Adrenal gland (tissue), 5 donors: ENCODE measurements around the gene FRMD8.

Experiments used
- CTCF ChIP-seq, 6 experiments: fragments of 450-650 bp in 4 of 6; fragments of 200-600 bp in 2 of 6; sonication (generic) in 1 of 6; IDR thresholded peaks; 1 replicate in 5 of 6; 2 replicates in 1 of 6; pipeline versions ENCODE4 v1.5.1 to v1.8.0; 2016 to 2021; ENCODE audit warnings: antibody characterized with exemption in 6 of 6, mild to moderate bottlenecking in 2 of 6, moderate library complexity in 1 of 6
- POLR2A ChIP-seq, 2 donors: fragments of 450-650 bp; IDR thresholded peaks; one replicate each; pipeline ENCODE4 v1.6.1; 2017; ENCODE audit warnings: antibody characterized with exemption in 2 of 2, mild to moderate bottlenecking in 2 of 2, moderate library complexity in 1 of 2
- donor health status: DM: no; HTN: no; CAD: no.

- no peak for TF ChIP-seq CTCF (IDR thresholded peaks at IDR 0.05)
- no peak for TF ChIP-seq POLR2A (IDR thresholded peaks at IDR 0.05)
Observed at GRCh38 chr11:65356394-65356972, 30.0 kb upstream of the FRMD8 start.
